Activated gamma-delta T cell treated with anti-CD3 and anti-CD28 coated beads, Interleukin-2, amount 50 U/mL, for 16 hours (primary cell): ENCODE results near the gene DNAJB1.
"Not testable (repeated sequence)": the region's sequence is repeated elsewhere in the genome, so short reads cannot be mapped to it uniquely, and the experiment has no call there.

Source experiments
- DNase-seq: peaks from one replicate; pipeline ENCODE4 v3.0.0-alpha.2; 2020; ENCODE audit warnings: low read depth

The DNAJB1 gene

GRCh38 chr19:14553042-14553938, 35.1 kb upstream of the DNAJB1 start:
- DNase-seq = no peak

- DNase-seq = not testable (repeated sequence)
Measured at GRCh38 chr19:14552006-14552360, 33.8 kb upstream of the DNAJB1 start.

- DNase-seq = peak; percentile 55
Measured at GRCh38 chr19:14551134-14552005, 33.2 kb upstream of the DNAJB1 start.

GRCh38 chr19:14550201-14550754, 32.1 kb upstream of the DNAJB1 start:
- no peak for DNase-seq

GRCh38 chr19:14545716-14546082, 27.5 kb upstream of the DNAJB1 start:
- DNase-seq = no peak

GRCh38 chr19:14544977-14545715, 26.9 kb upstream of the DNAJB1 start:
- no peak for DNase-seq

- no peak for DNase-seq
Measured at GRCh38 chr19:14544047-14544446, 25.9 kb upstream of the DNAJB1 start.

GRCh38 chr19:14542711-14543328, 24.6 kb upstream of the DNAJB1 start:
- no peak for DNase-seq

GRCh38 chr19:14541979-14542378, 23.8 kb upstream of the DNAJB1 start:
- not testable (repeated sequence) for DNase-seq

GRCh38 chr19:14540741-14541525, 22.7 kb upstream of the DNAJB1 start:
- no peak for DNase-seq

GRCh38 chr19:14536926-14537692, 18.9 kb upstream of the DNAJB1 start:
- DNase-seq = no peak

- DNase-seq = no peak
Measured at GRCh38 chr19:14533450-14533849, 15.3 kb upstream of the DNAJB1 start.

GRCh38 chr19:14530506-14530905, 12.3 kb upstream of the DNAJB1 start:
- DNase-seq = no peak

GRCh38 chr19:14530005-14530348, 11.8 kb upstream of the DNAJB1 start:
- DNase-seq = no peak

GRCh38 chr19:14529254-14530004, 11.2 kb upstream of the DNAJB1 start, which contains the start of gene TECR:
Gene TECR, plus strand, starts transcription at chr19:14529594. Its CDS starts 103 bp downstream, at chr19:14529697.
- peak; percentile 100 for DNase-seq

- no peak for DNase-seq
Measured at GRCh38 chr19:14528419-14529253, 10.4 kb upstream of the DNAJB1 start.

- DNase-seq = no peak
Measured at GRCh38 chr19:14526423-14526822, 8.2 kb upstream of the DNAJB1 start.

GRCh38 chr19:14525729-14526128, 7.5 kb upstream of the DNAJB1 start:
- DNase-seq = no peak
